ENCODE data around the gene C1R.

Gene C1R

GRCh38 chr12:7121324-7121723, 29.1 kb upstream of the C1R start:
- in situ Hi-C loops (cut with HindIII; ENCODE audit: low sequenced_read_pairs): no loop called here

GRCh38 chr12:7120166-7120565, 27.9 kb upstream of the C1R start:
- in situ Hi-C loops (cut with HindIII; ENCODE audit: low sequenced_read_pairs): no loop called here

GRCh38 chr12:7118881-7119280, 26.6 kb upstream of the C1R start:
- in situ Hi-C loops (cut with HindIII; ENCODE audit: low sequenced_read_pairs): no loop called here

- in situ Hi-C loops (cut with HindIII; ENCODE audit: low sequenced_read_pairs): no loop called here
Measured at GRCh38 chr12:7117670-7118069, 25.4 kb upstream of the C1R start.

- in situ Hi-C loops (cut with HindIII; ENCODE audit: low sequenced_read_pairs): no loop called here
Measured at GRCh38 chr12:7116916-7117315, 24.7 kb upstream of the C1R start.

- in situ Hi-C loops (cut with HindIII; ENCODE audit: low sequenced_read_pairs): no loop called here
Measured at GRCh38 chr12:7116196-7116595, 24.0 kb upstream of the C1R start.

- in situ Hi-C loops (cut with HindIII; ENCODE audit: low sequenced_read_pairs): no loop called here
Measured at GRCh38 chr12:7114851-7115250, 22.6 kb upstream of the C1R start.

- in situ Hi-C loops (cut with HindIII; ENCODE audit: low sequenced_read_pairs): no loop called here
Measured at GRCh38 chr12:7114008-7114407, 21.8 kb upstream of the C1R start.

GRCh38 chr12:7113389-7113871, 21.2 kb upstream of the C1R start:
- in situ Hi-C loops (cut with HindIII; ENCODE audit: low sequenced_read_pairs): no loop called here

- in situ Hi-C loops (cut with HindIII; ENCODE audit: low sequenced_read_pairs): no loop called here
Measured at GRCh38 chr12:7112041-7112440, 19.8 kb upstream of the C1R start.

- in situ Hi-C loops (cut with HindIII; ENCODE audit: low sequenced_read_pairs): no loop called here
Measured at GRCh38 chr12:7110661-7111060, 18.4 kb upstream of the C1R start.

- in situ Hi-C loops (cut with HindIII; ENCODE audit: low sequenced_read_pairs): loop anchor here (5.0 kb wide), 2 partner anchors 43 to 52 kb away; no protein-coding TSS in a partner anchor
Measured at GRCh38 chr12:7109572-7109920, 17.3 kb upstream of the C1R start.

GRCh38 chr12:7108796-7109571, 16.7 kb upstream of the C1R start, which contains the start of gene C1RL:
TSS of gene C1RL (minus strand) at chr12:7109214. CDS start at chr12:7109180, 34 bp downstream.
- in situ Hi-C loops (cut with HindIII; ENCODE audit: low sequenced_read_pairs): loop anchor here (5.0 kb wide), 2 partner anchors 43 to 52 kb away; no protein-coding TSS in a partner anchor

GRCh38 chr12:7108003-7108795, 16.0 kb upstream of the C1R start:
- in situ Hi-C loops (cut with HindIII; ENCODE audit: low sequenced_read_pairs): loop anchor here (5.0 kb wide), 2 partner anchors 44 to 51 kb away; no protein-coding TSS in a partner anchor

- in situ Hi-C loops (cut with HindIII; ENCODE audit: low sequenced_read_pairs): loop anchor here (5.0 kb wide), 2 partner anchors 45 to 50 kb away; no protein-coding TSS in a partner anchor
Measured at GRCh38 chr12:7107636-7108002, 15.4 kb upstream of the C1R start.

- in situ Hi-C loops (cut with HindIII; ENCODE audit: low sequenced_read_pairs): loop anchor here (5.0 kb wide), 2 partner anchors 45 to 50 kb away; no protein-coding TSS in a partner anchor
Measured at GRCh38 chr12:7107181-7107580, 14.9 kb upstream of the C1R start.

- in situ Hi-C loops (cut with HindIII; ENCODE audit: low sequenced_read_pairs): loop anchor here (5.0 kb wide), 2 partner anchors 46 to 49 kb away; no protein-coding TSS in a partner anchor
Measured at GRCh38 chr12:7106082-7106481, 13.8 kb upstream of the C1R start.

GRCh38 chr12:7103837-7104584, 11.8 kb upstream of the C1R start:
- in situ Hi-C loops (cut with HindIII; ENCODE audit: low sequenced_read_pairs): no loop called here

- in situ Hi-C loops (cut with HindIII; ENCODE audit: low sequenced_read_pairs): no loop called here
Measured at GRCh38 chr12:7102582-7102981, 10.3 kb upstream of the C1R start.

GRCh38 chr12:7101694-7102131, 9.5 kb upstream of the C1R start:
- in situ Hi-C loops (cut with HindIII; ENCODE audit: low sequenced_read_pairs): no loop called here

All from endothelial cell of hepatic sinusoid (primary cell).